Measurements from ENCODE around the gene TSPAN18. TPM values are rescaled to one million over a fixed set of nuclear protein-coding genes. Genes with fewer than 3 reads are reported as not detected.

The TSPAN18 gene
- total and polyA plus RNA-seq, 2 of the 4 experiments (the other 2 are of a cell fraction), result 0.36 to 1.1 TPM

DNA sequence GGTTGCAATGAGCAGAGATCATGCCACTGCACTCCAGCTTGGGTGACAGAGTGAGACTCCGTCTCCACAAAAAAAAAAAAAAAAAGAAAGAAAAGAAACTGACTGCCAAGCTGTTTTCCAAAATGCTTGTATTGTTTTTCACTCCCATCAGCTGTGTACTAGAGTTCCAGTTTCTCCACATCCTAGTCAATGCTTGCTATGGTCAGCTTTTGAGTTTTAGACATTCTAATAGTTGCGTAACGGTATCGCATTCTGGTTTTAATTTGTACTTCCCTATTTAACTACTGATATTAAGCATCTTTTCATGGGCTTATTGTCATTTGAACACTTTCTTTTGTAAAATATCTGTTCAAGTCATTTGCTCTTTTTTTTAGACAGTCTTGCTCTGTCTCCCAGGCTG is 55.7 kb downstream of the TSPAN18 start:
- no peak overlapping the region for H2AFZ ChIP-seq (replicated peaks; ENCODE audit: low read length, poor library complexity)
- no peak overlapping the region for H3K4ac ChIP-seq (ENCODE audit: low read depth, low read length)
- no peak overlapping the region for H3K4me3 ChIP-seq (ENCODE audit: insufficient read depth, low read depth, low read length)
- peaks cover 4% of the 10 kb centered on the region; the same call in 1 of the 2 replicates for H3K4me1 ChIP-seq (ENCODE audit: control insufficient read depth, insufficient read depth, low read length)
- peaks cover 16% of the 10 kb centered on the region for H3K27me3 ChIP-seq (ENCODE audit: control insufficient read depth, insufficient read depth, low read length)
- no peak overlapping the region for H3K18ac ChIP-seq (ENCODE audit: low read depth, low read length)
- in situ Hi-C loops (cut with MboI; ENCODE audit: low sequenced_read_pairs), result no loop called here
- dilution Hi-C loops (cut with HindIII; ENCODE audit: low sequenced_read_pairs, unreplicated experiment), result no loop called here
- no peak overlapping the region for H2BK15ac ChIP-seq (ENCODE audit: low read depth, low read length)
- H4K5ac ChIP-seq (ENCODE audit: low read depth, low read length), result no peak overlapping the region
- no peak overlapping the region for H3K56ac ChIP-seq (ENCODE audit: extremely low read depth, insufficient read depth, low read length)
- TF ChIP-seq CHD1 (IDR thresholded peaks at IDR 0.05; ENCODE audit: low read depth, low read length) (no peak), MAFK (IDR thresholded peaks at IDR 0.05; ENCODE audit: low read depth, low read length) (no peak), RAD21 (IDR thresholded peaks at IDR 0.05; ENCODE audit: low read length) (no peak), BHLHE40 (IDR thresholded peaks at IDR 0.05; ENCODE audit: low read depth, low read length) (no peak), POLR2A (IDR thresholded peaks at IDR 0.05; ENCODE audit: low read depth, low read length) (no peak), CEBPB (IDR thresholded peaks at IDR 0.05; ENCODE audit: low read depth, low read length) (peak; percentile 66)
- H2AK9ac ChIP-seq (replicated peaks; ENCODE audit: low read depth, low read length, poor library complexity), result no peak overlapping the region
- H4K20me1 ChIP-seq (ENCODE audit: insufficient read depth, low read length), result no peaks in the 10 kb centered on the region
- no peak overlapping the region for H3K9ac ChIP-seq (ENCODE audit: low read depth, low read length)
- H2AK5ac ChIP-seq (ENCODE audit: low read depth, low read length), result no peak overlapping the region
- ChIA-PET POLR2A (ENCODE audit: unreplicated experiment) (no interaction called here), CTCF (no interaction called here)
- H3K14ac ChIP-seq (replicated peaks; ENCODE audit: low read depth, low read length), result no peak overlapping the region
- intact Hi-C loops (cut with micrococcal nuclease), result no loop called here
- no peak overlapping the region for H4K91ac ChIP-seq (ENCODE audit: insufficient read depth, low read depth, low read length)
- no peak overlapping the region for H2BK5ac ChIP-seq (ENCODE audit: low read depth, low read length, poor library complexity, severe bottlenecking)
- no peak for DNase-seq
- no peak overlapping the region for H2BK20ac ChIP-seq (ENCODE audit: low read depth, low read length)
- ATAC-seq (ENCODE audit: low read depth), result no peak
- H3K27ac ChIP-seq (ENCODE audit: insufficient read depth, low read length), result no peak overlapping the region
- no peaks in the 10 kb centered on the region for H3K9me3 ChIP-seq (ENCODE audit: control insufficient read depth, insufficient read depth, low read length)
- no TSS peak for BruUV-seq (replicated peaks)
- H2BK120ac ChIP-seq (ENCODE audit: low read depth, low read length), result no peak overlapping the region
- H3K79me1 ChIP-seq (ENCODE audit: low read depth in 1 of 2, low read length in 2 of 2), result no peaks in the 10 kb centered on the region
- no peak overlapping the region for H4K8ac ChIP-seq (ENCODE audit: low read depth in 2 of 2, low read length in 2 of 2)
- WGBS, 2 experiments (ENCODE audit: extremely low coverage in 2 of 2, insufficient read length in 1 of 2), result no CpG with 5 or more reads among the region's 4 CpGs
- no peaks in the 10 kb centered on the region for H3K36me3 ChIP-seq (ENCODE audit: control insufficient read depth, insufficient read depth, low read length)
- no peaks in the 10 kb centered on the region for H3K9me1 ChIP-seq (ENCODE audit: insufficient read depth, low read length)
- no peak overlapping the region for H3K23ac ChIP-seq (ENCODE audit: low read depth, low read length)
- no peak overlapping the region for H3K4me2 ChIP-seq (ENCODE audit: low read depth, low read length)

All from IMR-90 (cell line).